GM21515 (cell line): ENCODE results near the gene KIF2A.

Source experiments
- ATAC-seq: cut with Tn5 transposase; IDR thresholded peaks from one replicate; pipeline ENCODE4 v1.9.1; 2021; ENCODE audit not compliant: unreplicated experiment

KIF2A gene

DNA sequence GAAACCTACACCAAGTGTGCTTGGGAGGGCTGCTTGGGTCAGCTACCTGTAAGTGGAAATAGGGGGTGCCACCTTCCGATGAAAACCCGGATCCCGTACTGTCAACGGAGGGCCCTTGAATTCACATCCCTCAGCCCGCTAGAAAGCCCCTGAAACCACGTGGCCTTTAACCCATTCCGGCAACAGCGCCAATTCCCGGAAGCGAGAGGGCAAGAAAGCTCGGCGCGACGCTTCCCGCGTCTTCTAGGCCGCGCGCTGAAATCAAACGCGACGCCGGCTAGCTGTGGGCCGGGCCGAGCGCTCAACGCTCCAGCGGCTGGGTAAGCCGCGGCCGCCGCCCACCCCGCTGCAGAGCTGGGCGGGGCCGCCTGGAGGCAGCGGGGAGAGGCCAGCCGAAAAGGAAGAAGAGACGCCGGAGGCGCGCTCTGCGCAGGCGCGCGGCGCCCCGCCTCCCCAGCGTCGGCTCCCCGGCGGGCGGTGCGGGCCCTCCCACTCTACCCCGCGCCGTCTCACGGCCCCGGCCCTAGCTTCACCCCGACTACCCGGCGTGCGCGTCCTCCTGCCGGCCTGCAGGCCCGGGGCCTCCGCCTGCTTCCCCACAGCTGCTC is at the start of gene KIF2A:
KIF2A (plus strand) TSS at position 492 of the 608 bp plus-strand sequence. CDS start 267 bp downstream, outside the sequence.
- ATAC-seq: peak; percentile 89

DNA sequence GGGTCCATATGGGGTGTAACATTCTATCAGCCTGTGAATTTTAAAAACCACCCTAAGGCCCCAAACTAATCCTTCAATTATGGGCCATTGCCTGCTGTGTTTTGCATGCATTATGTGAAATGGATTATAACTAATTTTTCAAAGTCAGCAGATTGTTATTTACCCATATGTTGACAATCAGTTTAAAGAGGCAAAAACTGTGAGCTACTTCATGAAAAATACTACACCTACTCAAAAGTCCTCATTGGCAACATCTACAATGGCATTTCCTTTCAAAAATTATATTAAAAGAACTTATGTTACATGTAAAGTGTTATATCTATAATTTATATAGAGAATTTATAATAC is 49.0 kb upstream of the KIF2A start:
- no peak for ATAC-seq

DNA sequence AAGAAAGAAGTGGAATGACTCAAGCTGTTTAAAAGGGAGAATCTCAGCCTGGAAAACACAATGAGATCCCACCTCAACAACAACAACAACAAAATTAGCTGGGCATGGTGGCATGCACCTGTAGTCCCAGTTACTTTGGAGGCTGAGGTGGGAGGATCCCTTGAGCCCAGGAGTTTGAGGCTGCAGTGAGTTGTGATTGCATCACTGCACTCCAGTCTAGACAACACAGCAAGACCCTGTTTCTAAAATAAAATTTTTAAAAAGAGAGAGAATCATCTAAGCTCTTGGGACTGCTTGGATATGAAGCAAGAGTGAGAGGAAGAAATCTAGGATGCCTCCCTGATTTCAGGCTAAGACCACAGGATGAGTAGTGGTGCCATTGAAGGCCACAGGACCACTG is 47.4 kb upstream of the KIF2A start:
- ATAC-seq: no peak

DNA sequence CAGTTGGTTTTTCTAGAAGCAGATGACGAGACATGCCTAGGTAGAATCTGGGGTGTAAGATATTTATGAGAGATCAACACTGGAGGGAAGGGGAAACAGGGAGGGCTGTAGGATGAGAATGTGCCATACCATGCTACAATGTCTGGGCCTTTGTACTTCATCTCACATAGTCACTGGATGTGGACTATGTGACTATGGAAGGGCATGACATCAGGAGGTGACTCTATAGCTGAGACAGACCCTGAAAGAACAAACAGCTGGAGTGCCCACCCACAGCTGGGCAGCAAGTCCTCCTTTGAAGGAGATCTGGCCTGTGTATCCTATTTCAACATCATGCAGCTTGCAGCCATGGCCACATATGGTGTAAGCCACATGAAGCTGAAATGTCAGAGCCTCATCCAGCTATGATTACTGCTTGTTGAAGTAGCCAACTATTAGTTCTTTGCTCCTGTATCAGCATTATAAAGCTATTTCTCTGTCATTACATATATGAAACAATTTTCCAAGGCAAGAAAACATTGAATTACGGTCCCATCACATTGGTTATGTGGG is 46.2 kb upstream of the KIF2A start:
- no peak for ATAC-seq

DNA sequence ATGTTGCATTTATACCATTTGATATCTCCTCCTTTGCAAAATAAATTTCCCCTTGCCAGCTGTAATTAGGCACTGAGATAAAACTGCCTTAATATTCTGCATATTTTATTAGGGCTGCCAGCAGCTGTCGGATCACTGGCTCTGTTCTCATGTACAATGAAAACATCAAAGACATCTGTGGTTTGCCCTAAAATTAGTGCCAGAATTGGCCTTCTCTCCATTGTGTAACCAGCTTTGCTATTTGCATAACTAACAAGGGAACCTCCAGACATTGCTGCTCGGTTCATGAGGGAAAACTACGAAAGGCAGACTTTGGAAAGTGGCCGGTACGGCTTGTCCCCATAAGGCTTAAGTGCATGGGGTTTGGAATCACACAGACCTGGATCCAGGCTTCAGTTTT is 45.5 kb upstream of the KIF2A start:
- no peak for ATAC-seq

DNA sequence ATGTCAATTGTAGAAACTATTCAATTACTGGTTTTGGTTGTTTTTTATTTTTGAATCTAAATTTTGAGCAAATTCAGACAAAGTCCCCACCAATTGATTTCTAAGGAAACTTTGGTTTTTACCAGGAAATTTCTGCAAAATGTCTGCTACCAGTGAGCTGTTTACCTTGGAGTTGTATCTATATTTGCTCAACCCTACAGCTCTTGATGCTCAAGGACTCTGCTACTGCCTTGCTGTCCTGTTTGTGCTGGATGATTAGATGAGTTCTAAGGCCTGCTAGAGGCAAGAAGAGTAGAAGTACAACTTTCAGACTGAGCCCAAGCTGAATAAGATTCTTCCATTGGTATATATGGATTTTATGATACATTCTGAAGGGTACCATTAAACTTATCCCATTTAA is 42.6 kb upstream of the KIF2A start:
- no peak for ATAC-seq

DNA sequence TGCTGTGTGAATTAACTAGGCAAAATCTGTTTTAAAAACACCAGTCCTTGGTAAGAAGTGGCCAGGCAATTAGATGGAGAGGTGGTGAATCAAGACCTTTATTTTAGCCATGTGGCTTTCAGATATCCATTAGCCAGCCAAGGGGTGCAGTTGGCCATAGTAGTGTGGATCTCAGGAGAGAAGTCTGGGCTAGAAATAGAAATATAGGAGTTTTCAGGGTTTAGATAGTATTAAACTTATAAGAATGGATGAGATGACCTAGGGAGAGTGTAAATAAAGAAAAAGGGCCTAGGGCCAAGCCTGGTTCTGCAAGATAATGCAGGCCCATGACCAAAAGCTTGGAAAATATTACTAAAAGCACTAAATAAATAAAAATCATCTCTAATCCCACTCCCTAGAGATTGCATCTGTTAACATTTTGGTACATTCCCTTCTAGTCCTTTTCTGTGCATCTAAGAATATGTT is 40.3 kb upstream of the KIF2A start:
- ATAC-seq: no peak

DNA sequence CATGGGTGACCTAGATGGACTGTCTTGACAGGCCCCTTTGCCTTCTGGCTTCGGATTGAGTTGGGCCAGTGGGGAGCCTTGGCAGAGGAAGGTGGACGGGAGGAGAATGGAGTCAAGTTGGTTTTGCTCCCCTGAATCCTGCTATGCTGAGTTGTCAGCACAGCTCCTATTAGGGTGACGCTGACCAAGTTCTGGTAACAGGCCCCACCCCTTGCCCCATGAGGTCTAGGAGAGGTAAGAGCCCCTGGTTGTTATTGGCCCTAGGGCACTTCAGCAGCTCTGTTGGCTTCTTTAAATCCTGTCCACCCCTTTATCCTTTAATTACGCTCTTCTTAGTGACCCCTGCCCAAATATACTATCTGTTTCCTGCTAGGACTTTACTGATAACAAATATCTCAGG is 39.4 kb upstream of the KIF2A start:
- ATAC-seq: no peak

DNA sequence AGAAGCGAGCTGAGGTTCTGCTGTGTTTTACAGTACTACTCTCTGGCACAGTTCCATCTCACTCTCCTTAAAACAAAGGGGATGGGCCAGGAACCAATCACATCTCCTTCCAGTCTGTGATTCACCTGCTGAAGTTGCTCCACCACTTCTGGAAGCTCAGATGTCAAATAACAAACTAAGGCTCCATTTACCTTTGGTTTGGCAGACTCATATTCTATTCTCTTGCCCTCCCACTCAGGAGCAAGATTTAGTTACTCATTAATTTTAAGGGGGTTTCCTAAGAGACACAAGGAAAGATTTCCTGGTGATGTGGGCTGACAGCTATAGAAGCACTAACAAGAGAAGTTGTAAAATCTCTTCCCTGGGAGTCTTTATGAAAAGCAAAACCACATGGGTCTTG is 37.8 kb upstream of the KIF2A start:
- ATAC-seq: no peak

DNA sequence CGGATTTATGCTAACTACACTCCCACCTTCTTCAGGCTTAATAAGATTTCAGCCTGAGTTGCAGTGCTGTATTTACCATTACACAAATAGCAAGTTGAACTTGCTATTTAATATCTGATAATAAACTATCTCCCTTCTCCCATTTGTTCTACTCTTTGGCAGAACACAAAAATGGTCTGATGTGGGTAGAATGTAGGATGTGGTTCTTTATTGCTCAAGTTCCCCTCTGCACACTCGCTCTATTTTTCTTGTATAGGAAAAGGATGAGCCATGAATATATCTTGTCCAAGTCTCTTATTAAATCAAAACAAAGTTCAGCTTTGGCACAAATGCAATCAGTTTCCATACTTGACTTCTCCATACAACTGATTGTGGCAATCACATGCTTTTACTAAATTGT is 37.2 kb upstream of the KIF2A start:
- ATAC-seq: no peak

DNA sequence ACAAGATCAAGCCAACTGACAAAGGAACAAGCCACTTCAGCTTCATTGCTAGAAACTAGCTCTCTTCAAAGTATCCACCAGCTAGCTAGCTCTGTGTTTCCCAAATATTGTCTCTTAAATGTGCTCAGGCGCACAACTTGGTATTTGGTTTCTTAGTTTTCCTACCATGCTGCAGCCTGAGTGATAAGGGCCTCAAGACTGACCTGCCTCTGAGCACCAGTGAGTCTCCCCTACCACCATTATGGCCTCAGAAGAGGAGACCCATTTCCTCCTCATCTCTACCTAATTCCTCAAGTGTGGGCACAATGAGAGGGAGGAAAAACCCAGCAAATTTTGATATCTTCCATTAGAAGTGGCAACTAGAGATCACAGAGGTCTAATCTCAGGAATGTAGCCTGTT is 34.6 kb upstream of the KIF2A start:
- ATAC-seq: no peak

DNA sequence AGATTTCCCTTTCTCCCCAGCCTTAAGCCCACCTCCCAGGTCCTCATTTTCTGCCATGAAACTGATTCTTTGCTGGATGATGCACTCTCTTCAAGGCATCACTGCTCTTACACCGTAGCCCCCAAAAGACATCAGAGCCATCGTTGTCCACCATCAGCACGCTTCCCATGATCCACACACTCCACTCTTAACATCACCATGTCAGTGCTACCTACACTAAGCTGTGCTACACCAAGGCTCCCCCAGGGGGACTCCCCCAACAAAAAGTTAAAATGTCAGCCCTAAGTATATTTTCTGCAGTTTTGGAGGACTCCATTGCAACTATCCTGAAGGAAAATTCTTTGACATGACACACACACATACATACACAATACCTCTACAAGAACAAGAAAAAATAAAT is 34.1 kb upstream of the KIF2A start:
- ATAC-seq: no peak

DNA sequence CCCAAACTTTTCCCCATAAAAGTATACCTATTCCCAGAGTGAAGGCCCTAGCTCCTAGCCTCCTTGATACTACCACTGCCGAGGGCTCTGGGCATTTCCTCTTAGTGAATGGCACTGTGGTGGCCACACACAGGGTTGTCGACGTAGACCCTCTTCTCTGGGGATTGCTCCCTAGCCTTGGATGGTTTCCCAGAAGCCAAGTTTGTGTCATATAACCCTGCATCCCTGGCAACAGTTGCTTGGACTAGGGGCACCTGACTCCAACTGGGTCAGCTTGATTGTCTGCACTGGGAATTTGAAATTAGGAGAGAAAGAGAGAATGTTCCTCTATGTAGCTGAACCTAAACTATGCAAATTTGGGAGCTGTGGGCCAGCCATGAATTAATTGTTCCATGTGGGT is 32.3 kb upstream of the KIF2A start:
- no peak for ATAC-seq

DNA sequence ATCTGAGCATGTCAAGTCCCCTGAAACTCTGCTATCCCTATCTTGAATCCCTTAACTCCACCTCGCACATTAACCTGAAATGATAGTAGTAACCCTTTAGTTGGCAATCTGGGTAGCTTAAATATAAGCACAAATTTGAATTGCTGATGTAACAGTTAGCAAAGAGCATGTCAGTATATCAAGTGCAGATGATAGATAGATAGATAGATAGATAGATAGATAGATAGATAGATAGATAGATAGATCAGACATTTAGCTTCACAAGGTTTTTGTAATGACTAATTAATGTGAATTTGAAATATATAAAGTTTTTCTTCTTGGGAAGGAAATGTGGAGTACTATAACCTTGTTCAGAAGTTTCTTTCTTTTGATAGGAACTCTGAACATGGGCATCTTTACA is 30.4 kb upstream of the KIF2A start:
- ATAC-seq: no peak

DNA sequence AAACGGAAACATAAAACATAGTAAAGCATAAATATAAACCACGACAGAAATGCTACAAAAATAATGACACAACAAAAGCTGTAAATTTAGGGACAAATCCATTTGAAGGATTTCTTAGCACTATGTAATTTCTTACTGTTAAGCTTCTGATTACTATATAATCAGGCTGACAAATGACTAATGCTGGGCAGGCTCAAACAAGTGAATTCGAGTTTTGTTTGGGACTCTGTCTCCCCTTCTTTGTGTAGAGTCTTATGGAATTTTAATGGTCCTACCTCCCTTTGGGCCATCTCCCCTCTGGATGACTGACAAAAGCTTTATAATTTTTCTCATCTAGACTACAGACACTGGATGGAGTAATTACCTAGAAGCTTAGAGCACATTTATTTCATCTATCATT is 24.6 kb upstream of the KIF2A start:
- ATAC-seq: no peak

DNA sequence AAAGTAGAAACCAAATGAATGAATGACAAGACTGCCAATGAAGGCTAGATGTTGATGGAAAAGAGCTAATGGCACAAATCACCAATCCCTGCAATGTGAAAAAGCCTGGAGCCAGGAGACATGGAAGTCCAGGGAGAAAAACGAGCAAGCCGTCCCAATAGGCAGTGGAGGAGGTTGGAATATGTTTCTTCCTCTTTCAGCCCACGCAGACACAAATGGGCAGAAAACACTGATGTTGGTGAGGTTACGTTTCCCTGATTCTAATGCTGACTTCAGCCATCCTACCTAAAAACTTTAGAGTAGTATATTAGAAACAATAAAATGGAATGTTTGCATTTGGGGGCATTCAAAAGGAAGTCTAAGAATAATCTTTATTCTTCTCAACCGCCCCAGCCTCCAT is 23.9 kb upstream of the KIF2A start:
- ATAC-seq: no peak

DNA sequence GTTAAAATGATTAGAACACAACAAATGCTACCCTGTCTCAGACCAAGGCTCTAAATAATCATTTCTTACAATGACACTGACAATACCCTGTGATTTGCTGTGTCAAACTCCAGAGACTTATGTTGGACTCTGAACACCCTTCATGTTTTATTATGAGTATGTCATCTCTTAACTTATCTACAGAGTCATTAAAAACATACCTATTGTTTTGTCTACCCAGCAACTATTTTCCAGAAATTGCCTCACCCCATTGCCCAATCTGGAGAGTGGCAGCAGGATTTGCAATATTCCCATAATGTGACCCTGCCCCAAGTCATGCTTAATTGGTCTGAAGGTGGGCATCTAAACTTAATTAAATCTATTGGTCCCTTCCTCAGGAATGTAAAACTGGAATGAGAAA is 23.0 kb upstream of the KIF2A start:
- ATAC-seq: no peak

DNA sequence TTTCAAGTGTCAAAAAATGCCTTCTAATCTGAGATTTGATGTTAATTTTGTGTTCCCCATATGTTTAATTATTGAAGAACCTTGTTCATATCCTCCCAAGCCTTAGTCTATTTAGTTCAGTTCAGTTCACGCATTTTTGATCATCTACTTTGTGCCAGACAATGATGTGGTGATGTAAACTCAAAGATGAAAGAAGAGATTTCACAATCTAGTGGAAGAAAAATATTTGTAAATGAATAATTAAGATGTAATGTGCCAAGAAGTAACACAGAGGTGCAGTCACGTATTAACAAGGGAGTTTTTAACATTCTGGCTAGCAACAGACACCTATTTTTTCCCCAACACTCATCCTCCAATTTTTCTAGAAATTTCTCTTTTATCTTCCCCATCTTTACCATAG is 22.1 kb upstream of the KIF2A start:
- ATAC-seq: no peak

DNA sequence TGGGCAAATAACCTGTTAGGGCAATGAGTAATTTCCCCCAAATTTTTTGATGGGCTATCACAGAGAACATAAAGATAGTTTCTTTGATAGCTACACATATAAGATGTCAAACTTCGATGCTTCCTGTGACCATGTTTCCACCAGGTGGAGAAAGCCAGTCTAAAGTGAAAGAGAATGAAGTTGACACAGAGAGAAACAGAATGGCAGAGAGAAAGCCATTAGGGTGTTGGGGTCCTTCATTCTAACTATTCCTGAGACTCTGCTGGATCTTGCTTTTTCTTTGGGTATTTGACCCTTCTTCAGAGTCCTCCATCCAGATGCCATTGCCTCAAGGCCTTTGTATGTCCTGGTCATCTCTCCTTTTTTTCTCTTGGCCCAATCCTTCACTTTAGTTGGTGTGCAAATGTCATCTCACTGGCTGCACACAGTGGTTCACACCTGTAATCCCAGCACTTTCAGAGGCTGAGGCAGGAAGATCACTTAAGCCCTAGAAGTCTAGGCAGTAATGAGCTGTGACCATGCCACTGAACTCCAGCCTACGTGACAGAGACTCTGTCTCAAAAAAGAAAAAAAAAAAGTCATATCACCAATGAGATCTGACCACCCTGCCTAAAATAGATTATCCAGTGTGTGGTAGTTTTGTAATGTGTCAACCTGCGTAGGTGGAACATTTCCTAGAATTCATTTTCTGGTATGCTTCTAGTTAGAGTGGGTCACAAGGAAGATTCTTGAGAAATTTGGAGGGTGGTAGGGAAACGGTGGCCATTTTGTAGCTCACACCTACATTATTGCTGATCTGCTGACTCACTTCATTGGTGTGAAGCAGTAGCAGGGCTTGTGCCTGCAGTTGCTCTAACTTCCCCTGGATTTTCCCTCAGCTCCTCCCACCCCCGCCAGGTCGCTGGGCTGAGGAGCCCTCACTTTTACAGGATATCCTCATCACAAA is 20.8 kb upstream of the KIF2A start:
- ATAC-seq: peak; percentile 65

DNA sequence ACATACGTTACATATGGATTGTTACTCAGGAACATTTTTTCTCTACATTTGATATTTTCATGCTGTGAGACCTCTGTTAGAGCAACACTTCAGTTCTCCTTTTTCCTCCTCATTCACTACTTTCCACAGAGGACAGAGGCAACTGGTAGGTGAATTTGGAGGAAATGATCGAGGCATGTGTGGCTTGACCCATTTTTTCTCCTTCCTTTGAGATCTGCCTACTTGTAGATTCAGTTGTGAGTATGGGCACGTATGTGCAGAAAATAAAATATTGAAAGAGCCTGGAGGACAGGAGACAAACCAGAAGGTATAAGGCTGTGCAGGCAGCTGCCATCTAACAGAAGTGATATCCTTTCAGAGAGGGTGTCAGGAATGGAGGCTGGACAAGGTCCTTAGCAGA is 19.2 kb upstream of the KIF2A start:
- ATAC-seq: no peak

DNA sequence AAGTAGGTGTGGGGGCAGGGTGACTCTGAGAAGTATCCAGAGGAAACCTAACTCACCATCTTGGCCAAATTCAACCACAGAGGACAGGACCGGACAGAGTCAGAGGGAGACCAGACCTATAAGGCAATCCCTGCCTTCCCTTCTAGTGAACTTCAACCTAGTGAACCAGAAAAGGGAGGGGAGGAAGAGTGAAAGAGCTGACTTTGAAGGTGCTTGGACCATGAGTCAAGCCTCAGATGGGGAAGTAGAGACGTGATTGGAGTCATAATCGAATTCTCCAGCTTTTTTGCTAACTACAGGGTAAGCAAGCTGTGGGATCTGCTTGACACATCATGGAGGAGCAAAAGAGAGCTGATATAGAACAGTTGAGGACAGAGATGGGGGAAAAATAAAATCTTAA is 18.8 kb upstream of the KIF2A start:
- no peak for ATAC-seq

DNA sequence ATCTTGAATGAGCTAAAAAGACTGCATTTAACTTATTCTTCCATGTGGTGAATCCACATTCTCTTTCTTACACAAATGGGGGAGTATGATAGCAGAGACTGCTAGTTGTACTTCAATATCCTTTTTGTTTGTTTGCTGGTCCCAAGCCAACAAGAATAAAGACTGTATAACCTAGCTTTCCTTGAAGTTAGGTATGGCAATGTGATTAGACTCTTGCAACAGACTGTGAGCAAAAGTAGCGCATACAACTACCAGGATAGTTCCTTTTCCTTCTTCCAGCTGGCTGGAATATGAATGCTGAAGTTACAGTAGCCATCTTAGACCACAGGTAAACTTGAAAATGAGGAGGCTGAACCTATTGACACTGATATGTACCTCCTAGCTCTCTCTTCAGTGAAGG is 17.9 kb upstream of the KIF2A start:
- no peak for ATAC-seq
